Liver (tissue), 9 donors: ENCODE data around the gene FAM83G. TPM values are rescaled to one million over a fixed set of nuclear protein-coding genes. Genes with fewer than 3 reads are reported as not detected.

Source experiments
- DNase-seq: peaks from one replicate; pipeline ENCODE4 v3.0.0-alpha.2; 2017; ENCODE audit warnings: low spot score
- H3K27ac ChIP-seq, 2 donors: one replicate each; pipeline ENCODE4 v1.7.0; 2013; ENCODE audit warnings: inconsistent platforms in 2 of 2, low read length in 2 of 2, control low read depth in 1 of 2, low read depth in 1 of 2, mild to moderate bottlenecking in 1 of 2
- H3K27me3 ChIP-seq, 4 donors: one replicate each; pipeline versions ENCODE4 v1.6.1 to v1.7.0; 2013; ENCODE audit warnings: low read length in 3 of 4, inconsistent platforms in 1 of 4, mild to moderate bottlenecking in 1 of 4, moderate library complexity in 1 of 4; ENCODE audit not compliant: control insufficient read depth in 4 of 4, insufficient read depth in 4 of 4
- H3K36me3 ChIP-seq, 4 donors: one replicate each; pipeline versions ENCODE4 v1.6.1 to v1.7.0; 2013; ENCODE audit warnings: low read length in 3 of 4, mild to moderate bottlenecking in 3 of 4, low read depth in 1 of 4, moderate library complexity in 1 of 4; ENCODE audit not compliant: control insufficient read depth in 4 of 4, insufficient read depth in 3 of 4
- H3K4me1 ChIP-seq, 4 donors: one replicate each; pipeline versions ENCODE4 v1.6.1 to v1.7.0; 2013; ENCODE audit warnings: low read length in 3 of 4, mild to moderate bottlenecking in 3 of 4, moderate library complexity in 1 of 4; ENCODE audit not compliant: control insufficient read depth in 4 of 4, insufficient read depth in 4 of 4
- H3K4me3 ChIP-seq, 3 donors: one replicate each; pipeline versions ENCODE4 v1.6.1 to v1.7.0; 2013; ENCODE audit warnings: low read length in 3 of 3, control low read depth in 1 of 3, low read depth in 1 of 3, mild to moderate bottlenecking in 1 of 3
- H3K9ac ChIP-seq, 2 donors: one replicate each; pipeline ENCODE4 v1.7.0; 2013; ENCODE audit warnings: low read length in 2 of 2, mild to moderate bottlenecking in 2 of 2, moderate library complexity in 2 of 2, control low read depth in 1 of 2, low read depth in 1 of 2
- H3K9me3 ChIP-seq, 4 donors: one replicate each; pipeline versions ENCODE4 v1.6.1 to v1.7.0; 2013; ENCODE audit warnings: low read length in 3 of 4; ENCODE audit not compliant: control insufficient read depth in 4 of 4
- EGR1 ChIP-seq, 2 donors: IDR thresholded peaks; 2 replicates each; pipeline ENCODE4 v1.6.1; 2016 to 2018; ENCODE audit warnings: antibody characterized with exemption in 2 of 2, low read depth in 2 of 2
- FOXA1 ChIP-seq: IDR thresholded peaks from 2 replicates; pipeline ENCODE4 v1.6.1; 2016; ENCODE audit warnings: antibody characterized with exemption
- FOXA2 ChIP-seq: IDR thresholded peaks from 2 replicates; pipeline ENCODE4 v1.6.1; 2016; ENCODE audit warnings: antibody characterized with exemption
- GABPA ChIP-seq, 2 donors: IDR thresholded peaks in 1 of 2; conservative IDR thresholded peaks in 1 of 2; 2 replicates each; pipeline ENCODE4 v1.6.1; 2016; ENCODE audit warnings: antibody characterized with exemption in 2 of 2, mild to moderate bottlenecking in 1 of 2, moderate library complexity in 1 of 2
- HNF4G ChIP-seq: IDR thresholded peaks from 2 replicates; pipeline ENCODE4 v1.6.1; 2016; ENCODE audit warnings: antibody characterized with exemption
- JUND ChIP-seq, 2 donors: IDR thresholded peaks; 2 replicates each; pipeline ENCODE4 v1.6.1; 2016; ENCODE audit warnings: antibody characterized with exemption in 2 of 2
- RAD21 ChIP-seq, 2 donors: IDR thresholded peaks; 2 replicates each; pipeline ENCODE4 v1.6.1; 2016; ENCODE audit warnings: antibody characterized with exemption in 2 of 2, mild to moderate bottlenecking in 2 of 2
- SP1 ChIP-seq: IDR thresholded peaks from 2 replicates; pipeline ENCODE4 v1.6.1; 2018; ENCODE audit warnings: antibody characterized with exemption, mild to moderate bottlenecking
- TAF1 ChIP-seq: conservative IDR thresholded peaks from 2 replicates; pipeline ENCODE4 v1.6.1; 2016; ENCODE audit warnings: antibody characterized with exemption, mild to moderate bottlenecking
- YY1 ChIP-seq: IDR thresholded peaks from 2 replicates; pipeline ENCODE4 v1.6.1; 2016; ENCODE audit warnings: antibody characterized with exemption, mild to moderate bottlenecking
- WGBS: extraction: QIAGEN DNeasy Blood & Tissue Kit; methylation state at CpG from one replicate; pipeline ENCODE4 v1.1.7; 2013; 5-methylcytosine and 5-hydroxymethylcytosine counted together
- polyA plus RNA-seq, 2 donors: library from polyadenylated mRNA; stranded (reverse) in 1 of 2; unstranded in 1 of 2; fragments of 200-250 nt in 1 of 2; fragments of >200 nt in 1 of 2; fragmentation: Nextera tagmentation in 1 of 2; extraction: Ambion mirVana in 1 of 2; gene quantifications; one replicate each; pipeline versions ENCODE4 v1.2.1 to v1.2.3, GENCODE V29; 2013 to 2015
- total RNA-seq, 2 donors: library from RNA; depleted of rRNA; stranded (reverse); fragments of >200 nt; gene quantifications; one replicate each; pipeline ENCODE4 v1.2.3, GENCODE V29; 2014
- TF ChIP-seq, protein P1 (sequence below): IDR thresholded peaks from 2 replicates; pipeline ENCODE4 v1.6.1; 2016; ENCODE audit warnings: antibody characterized with exemption
- TF ChIP-seq, protein P2 (sequence below): IDR thresholded peaks from 2 replicates; pipeline ENCODE4 v1.6.1; 2016; ENCODE audit warnings: antibody characterized with exemption
- TF ChIP-seq, protein P3 (sequence below): IDR thresholded peaks from 2 replicates; pipeline ENCODE4 v1.6.1; 2016; ENCODE audit warnings: antibody characterized with exemption, mild to moderate bottlenecking
- TF ChIP-seq, protein P4 (sequence below): fragments of 150-350 bp; IDR thresholded peaks from 2 replicates; pipeline ENCODE4 v1.5.1; 2017; ENCODE audit warnings: improper control_type of control experiment, low read depth, low read length; ENCODE audit not compliant: missing input control
- TF ChIP-seq, protein P5 (sequence below): IDR thresholded peaks from 2 replicates; pipeline ENCODE4 v1.6.1; 2016; ENCODE audit warnings: antibody characterized with exemption
- donor health status: healthy.
- donor health status: healthy.
- donor health status: healthy.
- donor health status: healthy.
- donor health status: healthy.

The FAM83G gene
- total and polyA plus RNA-seq, 4 donors: 5.2 to 25.0 (median 11.5) TPM

DNA sequence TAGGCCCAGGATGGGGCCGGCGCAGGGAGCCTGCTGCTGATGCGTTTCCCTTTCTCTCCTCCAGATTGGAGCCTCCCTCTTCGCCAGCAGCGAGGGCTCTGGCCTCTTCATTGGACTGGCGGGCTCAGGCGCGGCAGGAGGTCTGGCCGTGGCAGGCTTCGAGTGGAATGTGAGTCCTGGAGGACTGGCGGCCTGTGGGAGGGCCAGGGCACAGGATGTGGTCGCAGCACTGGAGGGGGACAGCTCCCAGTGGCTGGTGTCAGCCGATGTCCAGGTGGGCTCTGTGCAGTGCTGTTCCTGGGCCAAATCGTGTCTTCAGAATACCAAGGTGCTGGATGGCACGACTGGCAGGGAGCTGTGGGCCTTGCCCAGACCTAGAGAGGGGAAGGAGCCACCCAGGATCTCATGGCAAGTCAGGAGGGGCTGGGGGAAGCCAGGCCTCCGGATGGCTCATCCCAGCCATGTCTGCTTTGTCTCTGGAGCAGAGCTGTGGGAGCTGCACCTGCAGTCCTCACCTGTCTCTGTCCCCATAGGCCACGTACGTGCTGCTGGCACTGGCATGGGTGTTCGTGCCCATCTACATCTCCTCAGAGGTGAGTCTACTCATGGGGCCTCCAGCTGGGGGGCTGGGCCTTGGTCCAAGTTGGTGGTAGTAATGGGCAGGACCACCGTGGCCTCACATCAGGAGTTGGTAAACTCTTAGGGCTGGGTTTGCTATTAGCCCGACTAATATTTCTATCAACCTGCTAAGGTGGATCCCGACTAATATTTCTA is 45.3 kb downstream of the FAM83G start (continued):
- TF ChIP-seq GABPA (IDR thresholded peaks at IDR 0.05 in 1 of 2, conservative IDR thresholded peaks at IDR 0.05 in 1 of 2): no peak

DNA sequence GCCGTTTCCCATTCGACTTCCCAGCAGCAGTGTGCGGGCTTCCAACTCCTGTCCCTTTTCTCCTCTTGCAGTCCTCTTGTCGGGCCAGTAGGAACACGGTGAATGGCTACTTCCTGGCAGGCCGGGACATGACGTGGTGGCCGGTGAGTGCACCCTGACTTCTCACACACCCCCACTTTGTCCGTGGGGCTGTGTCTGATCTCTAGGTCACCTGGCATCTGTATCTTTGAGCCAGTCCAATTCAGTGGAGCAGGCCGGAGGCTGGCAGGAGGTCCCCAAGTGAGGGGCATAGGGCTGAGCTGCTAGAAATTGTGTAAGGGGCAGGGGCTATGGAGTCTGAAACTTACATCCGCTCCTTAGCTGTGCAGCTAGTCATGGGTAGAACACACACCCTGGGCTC is 46.0 kb downstream of the FAM83G start:
- no peak overlapping the region for H3K4me3 ChIP-seq
- WGBS: 93% methylated on average over 11 of the region's 11 CpGs
- peaks cover 0 to 9% (median 4%) of the 10 kb centered on the region in 4 donors for H3K4me1 ChIP-seq
- no peak for DNase-seq
- TF ChIP-seq, protein P1, sequence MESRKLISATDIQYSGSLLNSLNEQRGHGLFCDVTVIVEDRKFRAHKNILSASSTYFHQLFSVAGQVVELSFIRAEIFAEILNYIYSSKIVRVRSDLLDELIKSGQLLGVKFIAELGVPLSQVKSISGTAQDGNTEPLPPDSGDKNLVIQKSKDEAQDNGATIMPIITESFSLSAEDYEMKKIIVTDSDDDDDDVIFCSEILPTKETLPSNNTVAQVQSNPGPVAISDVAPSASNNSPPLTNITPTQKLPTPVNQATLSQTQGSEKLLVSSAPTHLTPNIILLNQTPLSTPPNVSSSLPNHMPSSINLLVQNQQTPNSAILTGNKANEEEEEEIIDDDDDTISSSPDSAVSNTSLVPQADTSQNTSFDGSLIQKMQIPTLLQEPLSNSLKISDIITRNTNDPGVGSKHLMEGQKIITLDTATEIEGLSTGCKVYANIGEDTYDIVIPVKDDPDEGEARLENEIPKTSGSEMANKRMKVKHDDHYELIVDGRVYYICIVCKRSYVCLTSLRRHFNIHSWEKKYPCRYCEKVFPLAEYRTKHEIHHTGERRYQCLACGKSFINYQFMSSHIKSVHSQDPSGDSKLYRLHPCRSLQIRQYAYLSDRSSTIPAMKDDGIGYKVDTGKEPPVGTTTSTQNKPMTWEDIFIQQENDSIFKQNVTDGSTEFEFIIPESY: no peak
- no peak for TF ChIP-seq YY1
- TF ChIP-seq, protein P2, sequence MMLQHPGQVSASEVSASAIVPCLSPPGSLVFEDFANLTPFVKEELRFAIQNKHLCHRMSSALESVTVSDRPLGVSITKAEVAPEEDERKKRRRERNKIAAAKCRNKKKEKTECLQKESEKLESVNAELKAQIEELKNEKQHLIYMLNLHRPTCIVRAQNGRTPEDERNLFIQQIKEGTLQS: no peak
- TF ChIP-seq, protein P3, sequence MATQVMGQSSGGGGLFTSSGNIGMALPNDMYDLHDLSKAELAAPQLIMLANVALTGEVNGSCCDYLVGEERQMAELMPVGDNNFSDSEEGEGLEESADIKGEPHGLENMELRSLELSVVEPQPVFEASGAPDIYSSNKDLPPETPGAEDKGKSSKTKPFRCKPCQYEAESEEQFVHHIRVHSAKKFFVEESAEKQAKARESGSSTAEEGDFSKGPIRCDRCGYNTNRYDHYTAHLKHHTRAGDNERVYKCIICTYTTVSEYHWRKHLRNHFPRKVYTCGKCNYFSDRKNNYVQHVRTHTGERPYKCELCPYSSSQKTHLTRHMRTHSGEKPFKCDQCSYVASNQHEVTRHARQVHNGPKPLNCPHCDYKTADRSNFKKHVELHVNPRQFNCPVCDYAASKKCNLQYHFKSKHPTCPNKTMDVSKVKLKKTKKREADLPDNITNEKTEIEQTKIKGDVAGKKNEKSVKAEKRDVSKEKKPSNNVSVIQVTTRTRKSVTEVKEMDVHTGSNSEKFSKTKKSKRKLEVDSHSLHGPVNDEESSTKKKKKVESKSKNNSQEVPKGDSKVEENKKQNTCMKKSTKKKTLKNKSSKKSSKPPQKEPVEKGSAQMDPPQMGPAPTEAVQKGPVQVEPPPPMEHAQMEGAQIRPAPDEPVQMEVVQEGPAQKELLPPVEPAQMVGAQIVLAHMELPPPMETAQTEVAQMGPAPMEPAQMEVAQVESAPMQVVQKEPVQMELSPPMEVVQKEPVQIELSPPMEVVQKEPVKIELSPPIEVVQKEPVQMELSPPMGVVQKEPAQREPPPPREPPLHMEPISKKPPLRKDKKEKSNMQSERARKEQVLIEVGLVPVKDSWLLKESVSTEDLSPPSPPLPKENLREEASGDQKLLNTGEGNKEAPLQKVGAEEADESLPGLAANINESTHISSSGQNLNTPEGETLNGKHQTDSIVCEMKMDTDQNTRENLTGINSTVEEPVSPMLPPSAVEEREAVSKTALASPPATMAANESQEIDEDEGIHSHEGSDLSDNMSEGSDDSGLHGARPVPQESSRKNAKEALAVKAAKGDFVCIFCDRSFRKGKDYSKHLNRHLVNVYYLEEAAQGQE: no peak
- no peak for TF ChIP-seq JUND (IDR thresholded peaks at IDR 0.05)
- no peak for TF ChIP-seq HNF4G
- TF ChIP-seq, protein P4, sequence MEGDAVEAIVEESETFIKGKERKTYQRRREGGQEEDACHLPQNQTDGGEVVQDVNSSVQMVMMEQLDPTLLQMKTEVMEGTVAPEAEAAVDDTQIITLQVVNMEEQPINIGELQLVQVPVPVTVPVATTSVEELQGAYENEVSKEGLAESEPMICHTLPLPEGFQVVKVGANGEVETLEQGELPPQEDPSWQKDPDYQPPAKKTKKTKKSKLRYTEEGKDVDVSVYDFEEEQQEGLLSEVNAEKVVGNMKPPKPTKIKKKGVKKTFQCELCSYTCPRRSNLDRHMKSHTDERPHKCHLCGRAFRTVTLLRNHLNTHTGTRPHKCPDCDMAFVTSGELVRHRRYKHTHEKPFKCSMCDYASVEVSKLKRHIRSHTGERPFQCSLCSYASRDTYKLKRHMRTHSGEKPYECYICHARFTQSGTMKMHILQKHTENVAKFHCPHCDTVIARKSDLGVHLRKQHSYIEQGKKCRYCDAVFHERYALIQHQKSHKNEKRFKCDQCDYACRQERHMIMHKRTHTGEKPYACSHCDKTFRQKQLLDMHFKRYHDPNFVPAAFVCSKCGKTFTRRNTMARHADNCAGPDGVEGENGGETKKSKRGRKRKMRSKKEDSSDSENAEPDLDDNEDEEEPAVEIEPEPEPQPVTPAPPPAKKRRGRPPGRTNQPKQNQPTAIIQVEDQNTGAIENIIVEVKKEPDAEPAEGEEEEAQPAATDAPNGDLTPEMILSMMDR: no peak
- no peak for TF ChIP-seq EGR1 (IDR thresholded peaks at IDR 0.05; ENCODE audit: low read depth in 2 of 2)
- no peak for TF ChIP-seq RAD21 (IDR thresholded peaks at IDR 0.05)
- no peak for TF ChIP-seq SP1
- no peak for TF ChIP-seq FOXA1
- TF ChIP-seq, protein P5, sequence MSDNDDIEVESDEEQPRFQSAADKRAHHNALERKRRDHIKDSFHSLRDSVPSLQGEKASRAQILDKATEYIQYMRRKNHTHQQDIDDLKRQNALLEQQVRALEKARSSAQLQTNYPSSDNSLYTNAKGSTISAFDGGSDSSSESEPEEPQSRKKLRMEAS: no peak
- TF ChIP-seq FOXA2: no peak
- TF ChIP-seq TAF1: no peak
- no peak for TF ChIP-seq GABPA (IDR thresholded peaks at IDR 0.05 in 1 of 2, conservative IDR thresholded peaks at IDR 0.05 in 1 of 2)
- H3K27ac ChIP-seq: no peak overlapping the region
- no peaks in the 10 kb centered on the region for H3K36me3 ChIP-seq
- H3K9me3 ChIP-seq: no peaks in the 10 kb centered on the region
- no peaks in the 10 kb centered on the region for H3K27me3 ChIP-seq
- no peak overlapping the region for H3K9ac ChIP-seq
